ENCODE measurements around the gene IVD. TPM values are rescaled to one million over a fixed set of nuclear protein-coding genes. Genes with fewer than 3 reads are reported as not detected.

Gene IVD
- total RNA-seq, 1 donor from 2014 or later = 12.4 TPM

DNA sequence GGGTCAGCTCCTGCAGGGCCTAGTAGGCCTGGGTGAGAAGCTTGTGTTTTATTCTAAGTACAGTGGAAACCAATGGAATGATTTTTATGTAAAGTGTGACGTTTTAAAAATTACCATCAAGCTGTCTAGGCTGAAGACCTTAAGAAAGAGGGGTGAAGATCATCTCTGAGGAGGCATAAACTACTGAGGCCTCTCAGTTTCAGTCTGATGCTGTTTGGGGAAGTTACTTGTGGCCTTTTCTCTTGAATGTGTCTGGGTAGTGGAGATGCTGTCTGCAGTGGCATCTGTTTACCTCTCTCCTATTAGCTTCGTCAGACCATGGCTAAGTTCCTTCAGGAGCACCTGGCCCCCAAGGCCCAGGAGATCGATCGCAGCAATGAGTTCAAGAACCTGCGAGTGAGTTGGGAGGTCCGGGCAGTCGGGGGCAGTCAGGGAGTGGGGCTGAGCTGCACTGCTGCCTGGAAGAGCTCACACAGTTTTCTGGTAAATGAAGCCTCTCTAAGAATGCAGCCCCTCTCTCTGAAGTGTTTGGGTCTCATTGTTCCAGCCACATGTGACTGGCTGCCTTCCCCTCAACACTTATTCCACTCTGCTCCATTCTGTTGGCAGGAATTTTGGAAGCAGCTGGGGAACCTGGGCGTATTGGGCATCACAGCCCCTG is 1.9 kb downstream of the IVD start:
- Histone ChIP-seq H3K36me3 (ENCODE audit: control insufficient read depth, insufficient read depth, low read length) (peaks cover 10% of the 10 kb centered on the region), H3K27me3 (ENCODE audit: control insufficient read depth, insufficient read depth, low read length) (no peaks in the 10 kb centered on the region), H3K4me3 (ENCODE audit: low read depth, low read length) (no peak overlapping the region)
- no peak for FAIRE-seq
- DNase-seq (ENCODE audit: low read depth) = no peak
- TF ChIP-seq, protein P1, sequence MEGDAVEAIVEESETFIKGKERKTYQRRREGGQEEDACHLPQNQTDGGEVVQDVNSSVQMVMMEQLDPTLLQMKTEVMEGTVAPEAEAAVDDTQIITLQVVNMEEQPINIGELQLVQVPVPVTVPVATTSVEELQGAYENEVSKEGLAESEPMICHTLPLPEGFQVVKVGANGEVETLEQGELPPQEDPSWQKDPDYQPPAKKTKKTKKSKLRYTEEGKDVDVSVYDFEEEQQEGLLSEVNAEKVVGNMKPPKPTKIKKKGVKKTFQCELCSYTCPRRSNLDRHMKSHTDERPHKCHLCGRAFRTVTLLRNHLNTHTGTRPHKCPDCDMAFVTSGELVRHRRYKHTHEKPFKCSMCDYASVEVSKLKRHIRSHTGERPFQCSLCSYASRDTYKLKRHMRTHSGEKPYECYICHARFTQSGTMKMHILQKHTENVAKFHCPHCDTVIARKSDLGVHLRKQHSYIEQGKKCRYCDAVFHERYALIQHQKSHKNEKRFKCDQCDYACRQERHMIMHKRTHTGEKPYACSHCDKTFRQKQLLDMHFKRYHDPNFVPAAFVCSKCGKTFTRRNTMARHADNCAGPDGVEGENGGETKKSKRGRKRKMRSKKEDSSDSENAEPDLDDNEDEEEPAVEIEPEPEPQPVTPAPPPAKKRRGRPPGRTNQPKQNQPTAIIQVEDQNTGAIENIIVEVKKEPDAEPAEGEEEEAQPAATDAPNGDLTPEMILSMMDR (IDR thresholded peaks at IDR 0.05; ENCODE audit: insufficient read depth, low read length, severe bottlenecking) = no peak

DNA sequence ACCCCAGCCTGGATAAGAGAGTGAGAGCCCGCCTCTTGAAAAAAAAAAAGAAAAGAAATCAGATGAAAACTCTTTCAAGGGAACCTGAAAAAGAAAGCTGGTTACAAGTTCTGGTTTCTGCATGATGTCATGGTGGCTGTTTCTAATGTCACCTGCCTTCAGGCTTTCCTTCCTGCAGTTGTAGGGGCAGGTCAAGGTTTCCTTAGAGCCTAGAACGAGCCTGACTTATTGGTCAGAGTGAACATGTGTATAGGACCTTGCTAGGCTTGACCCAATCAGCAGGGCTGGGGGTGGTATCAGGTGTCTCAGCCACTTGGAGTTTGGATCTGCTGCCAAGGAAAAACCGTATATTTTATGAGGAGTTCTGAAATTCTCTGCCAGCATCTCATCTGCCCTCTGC is 3.8 kb downstream of the IVD start:
- Histone ChIP-seq H3K36me3 (ENCODE audit: control insufficient read depth, insufficient read depth, low read length) (peaks cover 10% of the 10 kb centered on the region), H3K4me3 (ENCODE audit: low read depth, low read length) (no peak overlapping the region), H3K27me3 (ENCODE audit: control insufficient read depth, insufficient read depth, low read length) (no peaks in the 10 kb centered on the region)
- TF ChIP-seq, protein P1 (IDR thresholded peaks at IDR 0.05; ENCODE audit: insufficient read depth, low read length, severe bottlenecking) = no peak
- FAIRE-seq = no peak
- DNase-seq (ENCODE audit: low read depth) = no peak

DNA sequence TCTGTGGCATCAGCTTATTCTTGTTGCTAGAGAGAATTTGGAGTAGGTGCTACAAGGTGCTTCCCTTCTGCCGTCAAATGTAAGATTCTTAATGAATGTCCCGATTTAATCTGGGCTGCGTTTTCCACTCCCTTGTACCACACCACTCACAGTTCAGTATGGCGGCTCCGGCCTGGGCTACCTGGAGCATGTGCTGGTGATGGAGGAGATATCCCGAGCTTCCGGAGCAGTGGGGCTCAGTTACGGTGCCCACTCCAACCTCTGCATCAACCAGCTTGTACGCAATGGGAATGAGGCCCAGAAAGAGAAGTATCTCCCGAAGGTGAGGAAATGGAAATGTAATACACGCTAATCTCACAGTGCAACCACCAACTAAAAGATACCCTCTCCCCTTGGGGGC is 4.9 kb downstream of the IVD start:
- Histone ChIP-seq H3K36me3 (ENCODE audit: control insufficient read depth, insufficient read depth, low read length) (peaks cover 11% of the 10 kb centered on the region), H3K4me3 (ENCODE audit: low read depth, low read length) (no peak overlapping the region), H3K27me3 (ENCODE audit: control insufficient read depth, insufficient read depth, low read length) (no peaks in the 10 kb centered on the region)
- FAIRE-seq = no peak
- TF ChIP-seq, protein P1 (IDR thresholded peaks at IDR 0.05; ENCODE audit: insufficient read depth, low read length, severe bottlenecking) = no peak
- no peak for DNase-seq (ENCODE audit: low read depth)

DNA sequence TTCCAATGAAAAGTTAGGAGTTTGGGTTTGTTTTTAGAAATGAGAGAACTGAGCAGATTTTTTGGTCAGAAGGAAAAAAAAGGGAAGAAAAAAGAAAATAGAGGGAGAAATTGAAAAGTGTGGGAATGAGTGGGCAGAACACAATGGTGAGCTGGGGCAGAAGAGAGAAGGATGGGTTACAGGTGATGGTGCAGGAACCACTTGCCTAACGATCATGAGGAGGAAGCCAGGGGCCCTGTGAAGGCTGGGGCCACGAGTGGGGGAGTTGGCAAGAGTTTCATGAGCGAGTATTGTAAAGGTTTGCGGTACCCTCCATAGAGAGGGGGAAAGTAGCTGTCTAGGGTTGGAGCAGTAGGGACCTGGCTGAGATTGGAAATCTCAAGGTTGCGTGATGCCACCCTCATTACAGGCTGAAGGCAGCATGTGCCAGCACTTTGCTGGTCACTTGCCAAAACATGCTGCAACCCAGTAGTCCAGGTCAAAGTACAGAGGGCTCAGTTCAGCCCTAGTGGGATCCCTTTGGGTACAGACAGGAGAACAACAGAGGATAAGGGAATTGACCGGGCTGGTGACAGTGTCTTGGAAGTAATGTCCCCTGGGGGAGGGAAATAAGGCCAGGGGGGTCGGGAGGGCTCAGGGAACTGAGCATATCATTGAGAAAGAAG is 6.6 kb downstream of the IVD start:
- peaks cover 18% of the 10 kb centered on the region for H3K36me3 ChIP-seq (ENCODE audit: control insufficient read depth, insufficient read depth, low read length)
- TF ChIP-seq, protein P1 (IDR thresholded peaks at IDR 0.05; ENCODE audit: insufficient read depth, low read length, severe bottlenecking) = no peak
- H3K4me3 ChIP-seq (ENCODE audit: low read depth, low read length) = no peak overlapping the region
- H3K27me3 ChIP-seq (ENCODE audit: control insufficient read depth, insufficient read depth, low read length) = no peaks in the 10 kb centered on the region
- DNase-seq (ENCODE audit: low read depth) (no peak), FAIRE-seq (no peak)

DNA sequence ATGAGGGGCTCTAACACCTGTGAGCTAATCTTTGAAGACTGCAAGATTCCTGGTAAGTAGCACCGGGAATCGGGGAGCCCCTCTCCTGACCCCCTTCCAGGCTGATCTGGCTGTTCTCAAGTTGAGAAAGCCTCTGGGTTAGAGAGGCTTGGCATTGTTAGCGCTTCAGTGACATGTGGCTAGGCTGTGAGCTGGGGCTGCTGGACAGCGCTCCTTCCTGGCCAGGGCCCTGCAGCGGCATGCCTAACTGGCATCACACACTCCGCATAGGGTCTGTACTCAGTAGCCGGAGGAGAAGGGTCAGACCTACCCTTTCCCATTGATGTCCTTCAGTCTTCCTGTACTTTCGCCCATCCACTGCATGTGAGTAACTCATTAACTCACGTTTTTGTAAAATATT is 7.4 kb downstream of the IVD start:
- no peak for FAIRE-seq
- TF ChIP-seq, protein P1 (IDR thresholded peaks at IDR 0.05; ENCODE audit: insufficient read depth, low read length, severe bottlenecking) = no peak
- H3K4me3 ChIP-seq (ENCODE audit: low read depth, low read length) = no peak overlapping the region
- H3K36me3 ChIP-seq (ENCODE audit: control insufficient read depth, insufficient read depth, low read length) = peaks cover 18% of the 10 kb centered on the region
- no peak for DNase-seq (ENCODE audit: low read depth)
- no peaks in the 10 kb centered on the region for H3K27me3 ChIP-seq (ENCODE audit: control insufficient read depth, insufficient read depth, low read length)

All from bronchial epithelial cell (primary cell).